Dermis microvascular lymphatic vessel endothelial cell (primary cell): Measurements from ENCODE around the gene MAP3K13. TPM values are rescaled to one million over a fixed set of nuclear protein-coding genes. Genes with fewer than 3 reads are reported as not detected.
"Not testable (repeated sequence)": the region's sequence is repeated elsewhere in the genome, so short reads cannot be mapped to it uniquely, and the experiment has no call there.

Experiments used
- DNase-seq, 2 donors: peaks; one replicate each; pipeline versions ENCODE4 v3.0.0 to v3.0.0-alpha.2; 2010; ENCODE audit warnings: low read depth in 2 of 2
- total RNA-seq: library from RNA; depleted of rRNA; stranded (reverse); fragments of >200 nt; gene quantifications from 2 replicates; pipeline ENCODE4 v1.2.1, GENCODE V29; 2014

MAP3K13 gene
- total RNA-seq, 1 donor from 2014 or later, result 8.6 TPM

- no peak for DNase-seq
These were observed 21.1 kb upstream of the MAP3K13 start for GRCh38 chr3:185341616-185342458.

GRCh38 chr3:185342459-185343174, 20.3 kb upstream of the MAP3K13 start:
- no peak for DNase-seq

- no peak for DNase-seq
These were observed 15.5 kb upstream of the MAP3K13 start for GRCh38 chr3:185347399-185347798.

GRCh38 chr3:185350841-185351240, 12.1 kb upstream of the MAP3K13 start:
- DNase-seq, result no peak

- no peak for DNase-seq
These were observed 11.5 kb upstream of the MAP3K13 start for GRCh38 chr3:185351396-185351795.

- DNase-seq, result no peak
These were observed 9.7 kb upstream of the MAP3K13 start for GRCh38 chr3:185353225-185353624.

GRCh38 chr3:185353823-185354614, 8.9 kb upstream of the MAP3K13 start:
- peak; percentile 43 to 57 for DNase-seq

GRCh38 chr3:185356499-185356898, 6.4 kb upstream of the MAP3K13 start:
- no peak for DNase-seq

GRCh38 chr3:185361920-185362319, 1.0 kb upstream of the MAP3K13 start:
- DNase-seq, result no peak

GRCh38 chr3:185363662-185364203, 797 bp downstream of the MAP3K13 start:
- DNase-seq, result no peak

GRCh38 chr3:185365291-185366073, 2.5 kb downstream of the MAP3K13 start:
- DNase-seq, result no peak

- no peak for DNase-seq
These were observed 3.1 kb downstream of the MAP3K13 start for GRCh38 chr3:185366074-185366335.

- no peak for DNase-seq
These were observed 4.0 kb downstream of the MAP3K13 start for GRCh38 chr3:185366913-185367312.

GRCh38 chr3:185370349-185370748, 7.4 kb downstream of the MAP3K13 start:
- not testable (repeated sequence) for DNase-seq

GRCh38 chr3:185371306-185372074, 8.6 kb downstream of the MAP3K13 start:
- no peak for DNase-seq

GRCh38 chr3:185381320-185382058, 18.6 kb downstream of the MAP3K13 start:
- DNase-seq, result no peak

- no peak for DNase-seq
These were observed 19.2 kb downstream of the MAP3K13 start for GRCh38 chr3:185382154-185382553.

GRCh38 chr3:185386515-185386914, 23.6 kb downstream of the MAP3K13 start:
- DNase-seq, result not testable (repeated sequence)

GRCh38 chr3:185387646-185388045, 24.7 kb downstream of the MAP3K13 start:
- DNase-seq, result peak in 1 of 2 donors; percentile 1

GRCh38 chr3:185393055-185393454, 30.1 kb downstream of the MAP3K13 start:
- DNase-seq, result no peak
